Fibroblast of the conjunctiva (primary cell): ENCODE data around the gene RYR3.

Experiments used
- DNase-seq: peaks from one replicate; pipeline ENCODE4 v3.0.0-alpha.2; 2010; ENCODE audit warnings: low read depth

The RYR3 gene

GRCh38 chr15:33320017-33320416 is 9.2 kb downstream of the RYR3 start:
- no peak for DNase-seq

- no peak for DNase-seq
These were observed 11.3 kb downstream of the RYR3 start for GRCh38 chr15:33322091-33322490.

- no peak for DNase-seq
These were observed 13.8 kb downstream of the RYR3 start for GRCh38 chr15:33324609-33325008.

- DNase-seq = no peak
These were observed 16.1 kb downstream of the RYR3 start for GRCh38 chr15:33326908-33327307.

- no peak for DNase-seq
These were observed 17.3 kb downstream of the RYR3 start for GRCh38 chr15:33328106-33328505.

GRCh38 chr15:33329457-33329856 is 18.7 kb downstream of the RYR3 start:
- DNase-seq = no peak

- DNase-seq = no peak
These were observed 20.2 kb downstream of the RYR3 start for GRCh38 chr15:33330931-33331330.

GRCh38 chr15:33341953-33342352 is 31.2 kb downstream of the RYR3 start:
- DNase-seq = no peak

- no peak for DNase-seq
These were observed 32.5 kb downstream of the RYR3 start for GRCh38 chr15:33343275-33343674.

- DNase-seq = no peak
These were observed 33.3 kb downstream of the RYR3 start for GRCh38 chr15:33344111-33344510.

GRCh38 chr15:33344530-33344929 is 33.8 kb downstream of the RYR3 start:
- DNase-seq = no peak

GRCh38 chr15:33354411-33354810 is 43.6 kb downstream of the RYR3 start:
- DNase-seq = no peak

GRCh38 chr15:33357845-33358244 is 47.1 kb downstream of the RYR3 start:
- no peak for DNase-seq

GRCh38 chr15:33358306-33358705 is 47.5 kb downstream of the RYR3 start:
- DNase-seq = no peak

GRCh38 chr15:33360886-33361285 is 50.1 kb downstream of the RYR3 start:
- no peak for DNase-seq

GRCh38 chr15:33369941-33370622 is 59.3 kb downstream of the RYR3 start:
- DNase-seq = no peak

GRCh38 chr15:33370623-33371020 is 59.9 kb downstream of the RYR3 start:
- no peak for DNase-seq

- DNase-seq = no peak
These were observed 60.4 kb downstream of the RYR3 start for GRCh38 chr15:33371159-33371558.

GRCh38 chr15:33374226-33374914 is 63.6 kb downstream of the RYR3 start:
- DNase-seq = no peak

GRCh38 chr15:33375236-33375635 is 64.5 kb downstream of the RYR3 start:
- DNase-seq = no peak

GRCh38 chr15:33377204-33377603 is 66.4 kb downstream of the RYR3 start:
- no peak for DNase-seq

- no peak for DNase-seq
These were observed 68.2 kb downstream of the RYR3 start for GRCh38 chr15:33378866-33379480.

GRCh38 chr15:33380406-33380805 is 69.6 kb downstream of the RYR3 start:
- no peak for DNase-seq
